Activated naive CD8-positive, alpha-beta T cell treated with anti-CD3 and anti-CD28 coated beads, Interleukin-2, amount 10 ng/mL, durations not matched to agents 7 days and 5 days (primary cell): ENCODE data around the gene MOB3A. TPM values are rescaled to one million over a fixed set of nuclear protein-coding genes. Genes with fewer than 3 reads are reported as not detected.
A peak's percentile ranks its signal among the peaks of the same experiment; 100 is the strongest.
"Not testable (repeated sequence)": the region's sequence is repeated elsewhere in the genome, so short reads cannot be mapped to it uniquely, and the experiment has no call there.

Experiments
- ATAC-seq: fragments of 150-1000 bp; cut with Tn5 transposase; one replicate; pipeline ENCODE4 v1.10.0; 2021; ENCODE audit warnings: low read depth, moderate library complexity
- POLR2A ChIA-PET: fragments of 350-600 bp; sonication (Branson Sonifier 250); formaldehyde crosslinking; loops from one replicate; lab custom pipeline; 2021; ENCODE audit warnings: antibody characterized with exemption; lab: Charles Lee
- DNase-seq: peaks from one replicate; pipeline ENCODE4 v3.0.0; 2021
- H3K27ac Mint-ChIP-seq: one replicate; pipeline ENCODE4 v1.8.0; 2022; ENCODE audit warnings: mild to moderate bottlenecking, mixed read lengths
- H3K27me3 Mint-ChIP-seq: one replicate; pipeline ENCODE4 v1.8.0; 2022; ENCODE audit warnings: mild to moderate bottlenecking, moderate library complexity, mixed read lengths
- H3K36me3 Mint-ChIP-seq: one replicate; pipeline ENCODE4 v1.8.0; 2021; ENCODE audit warnings: mild to moderate bottlenecking, mixed read lengths
- H3K4me1 Mint-ChIP-seq: one replicate; pipeline ENCODE4 v1.8.0; 2021; ENCODE audit warnings: mixed read lengths
- H3K4me3 Mint-ChIP-seq: one replicate; pipeline ENCODE4 v1.8.0; 2022; ENCODE audit warnings: mild to moderate bottlenecking, moderate library complexity, mixed read lengths
- H3K9me3 Mint-ChIP-seq: one replicate; pipeline ENCODE4 v1.8.0; 2021; ENCODE audit warnings: mixed read lengths
- total RNA-seq, 2 experiments: library from RNA; stranded (reverse); gene quantifications; one replicate each; pipeline ENCODE4 v1.2.3, GENCODE V29; 2021

MOB3A gene
- total RNA-seq, 2 experiments from 2014 or later = 190 to 200 TPM

GRCh38 chr19:2091926-2092525 lies 4.1 kb downstream of the MOB3A start:
- peaks cover 33% of the 10 kb centered on the region for H3K36me3 Mint-ChIP-seq
- H3K4me1 Mint-ChIP-seq = peaks cover 46% of the 10 kb centered on the region
- not testable (repeated sequence) for H3K9me3 Mint-ChIP-seq, H3K27me3 Mint-ChIP-seq, H3K27ac Mint-ChIP-seq, DNase-seq, ATAC-seq
- POLR2A ChIA-PET = interaction anchor here (0.6 to 5.3 kb wide), 5 partner anchors 8 to 60 kb away, joined by 3 to 180 read pairs (median 4); no protein-coding TSS in a partner anchor
- peak overlapping the region; percentile 19 for H3K4me3 Mint-ChIP-seq

DNA sequence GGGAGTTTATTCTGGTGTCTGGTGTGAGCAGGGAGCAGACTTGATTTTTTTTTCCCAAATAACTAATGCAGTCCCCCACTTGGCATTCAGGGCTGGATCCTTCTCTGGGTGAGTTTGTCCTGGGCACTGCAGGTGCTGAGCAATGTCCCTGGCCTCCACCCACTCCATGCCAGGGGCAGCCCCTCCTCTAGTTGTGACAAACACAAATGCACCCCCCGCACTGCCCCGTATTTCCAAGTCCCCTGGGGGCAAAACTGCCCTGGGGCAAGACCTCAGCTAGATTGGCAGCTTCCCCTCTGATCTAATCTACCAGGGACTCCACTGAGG lies 6.4 kb downstream of the MOB3A start:
- H3K4me1 Mint-ChIP-seq = peaks cover 60% of the 10 kb centered on the region
- peak overlapping the region; percentile 90 for H3K27ac Mint-ChIP-seq
- ATAC-seq (no peak), DNase-seq (no peak)
- POLR2A ChIA-PET = interaction anchor here (0.7 to 1.5 kb wide), 3 partner anchors 20 to 62 kb away, joined by 3 to 8 read pairs (median 7); partner anchors contain the start of gene AP3D1
- H3K36me3 Mint-ChIP-seq = peaks cover 32% of the 10 kb centered on the region
- no peaks in the 10 kb centered on the region for H3K27me3 Mint-ChIP-seq
- H3K4me3 Mint-ChIP-seq = peak overlapping the region; percentile 70
- no peaks in the 10 kb centered on the region for H3K9me3 Mint-ChIP-seq

DNA sequence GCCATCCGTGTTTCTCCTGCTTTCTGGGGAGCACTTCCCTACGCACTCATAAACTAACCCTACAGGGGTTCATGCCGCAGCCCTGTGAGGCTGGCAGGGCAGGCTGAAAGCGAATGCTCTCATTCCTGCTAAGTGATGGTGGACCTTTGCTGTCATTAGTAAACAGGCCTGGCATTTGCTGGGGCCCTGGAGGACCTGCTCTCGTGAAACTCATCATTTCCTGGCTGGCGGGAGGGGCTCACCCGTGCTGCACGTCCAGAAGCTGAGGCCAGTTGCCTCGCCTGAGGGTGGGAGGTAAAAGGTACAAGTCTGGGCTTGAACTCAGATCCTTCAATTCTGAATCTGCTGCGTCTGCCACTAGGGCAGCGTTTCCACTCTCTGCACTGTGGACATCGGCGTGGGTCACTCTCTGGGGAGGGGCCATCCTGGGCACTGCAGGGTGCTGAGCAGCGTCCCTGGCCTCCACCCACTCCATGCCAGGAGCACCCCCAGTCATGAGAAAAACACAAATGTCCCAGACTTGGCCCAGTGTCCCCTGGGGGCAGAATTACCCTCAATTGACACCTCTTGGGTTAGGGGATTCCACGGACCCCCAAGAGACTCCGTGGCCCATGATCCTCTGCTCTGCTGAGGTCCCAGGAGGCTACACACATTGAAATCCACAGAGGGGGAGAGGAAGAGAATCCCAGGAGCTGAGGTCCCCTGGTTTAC lies 7.0 kb downstream of the MOB3A start:
- DNase-seq (no peak), ATAC-seq (no peak)
- H3K27ac Mint-ChIP-seq = peak overlapping the region; percentile 90
- H3K4me1 Mint-ChIP-seq = peaks cover 56% of the 10 kb centered on the region
- no peaks in the 10 kb centered on the region for H3K27me3 Mint-ChIP-seq
- H3K9me3 Mint-ChIP-seq = no peaks in the 10 kb centered on the region
- POLR2A ChIA-PET = interaction anchor here (0.7 to 1.1 kb wide), 3 partner anchors 19 to 39 kb away, joined by 3 to 8 read pairs (median 3); partner anchors contain the start of gene MKNK2
- H3K4me3 Mint-ChIP-seq = peak overlapping the region; percentile 70
- peaks cover 31% of the 10 kb centered on the region for H3K36me3 Mint-ChIP-seq

- ATAC-seq = peak; percentile 9
- POLR2A ChIA-PET = interaction anchor here (0.5 to 8.8 kb wide), 9 partner anchors 6 to 213 kb away, joined by 3 to 180 read pairs (median 3); partner anchors contain the start of genes MKNK2 and MOB3A
- Mint-ChIP-seq H3K4me3 (peak overlapping the region; percentile 77), H3K4me1 (peaks cover 58% of the 10 kb centered on the region), H3K27me3 (no peaks in the 10 kb centered on the region), H3K27ac (peak overlapping the region; percentile 90), H3K36me3 (peaks cover 34% of the 10 kb centered on the region), H3K9me3 (no peaks in the 10 kb centered on the region)
- peak; percentile 65 for DNase-seq
Measured at GRCh38 chr19:2087621-2088100, 8.5 kb downstream of the MOB3A start.

GRCh38 chr19:2086695-2087620 lies 9.2 kb downstream of the MOB3A start:
- H3K4me1 Mint-ChIP-seq = peaks cover 59% of the 10 kb centered on the region
- not testable (repeated sequence) for ATAC-seq

DNA sequence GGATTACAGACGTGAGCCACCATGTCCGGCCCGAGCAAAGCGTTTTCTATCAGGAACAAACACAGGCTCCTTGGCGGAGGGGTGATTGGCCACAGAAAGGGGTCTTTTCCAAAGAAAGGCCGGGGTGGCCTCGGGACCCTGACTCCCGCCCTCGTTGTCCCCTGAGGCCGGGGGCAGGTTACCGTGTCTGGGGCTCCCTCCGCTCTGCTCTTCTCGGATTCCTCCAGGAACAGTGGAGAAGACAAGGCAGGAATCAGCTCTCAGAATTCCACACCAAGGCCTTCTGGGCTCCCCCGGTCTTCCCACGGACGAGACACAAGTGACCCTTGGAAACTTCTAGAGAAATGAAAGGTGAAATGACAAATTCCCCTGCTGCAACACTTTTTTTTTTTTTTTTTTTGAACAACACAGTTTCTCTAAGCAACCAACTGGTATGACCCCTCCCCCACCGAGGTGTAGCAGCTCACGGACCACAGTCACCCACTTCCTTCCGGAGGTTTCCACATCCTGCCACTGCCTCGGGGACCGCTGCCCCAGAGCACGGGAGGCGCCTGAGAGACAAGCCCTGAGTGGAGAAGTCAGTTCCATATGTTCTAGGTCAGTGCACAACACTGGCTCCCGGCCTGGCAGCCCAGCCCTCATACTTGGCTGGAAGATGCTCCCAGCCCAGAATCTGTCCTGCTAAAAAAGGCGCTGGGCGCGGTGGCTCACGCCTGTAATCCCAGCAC lies 11.0 kb downstream of the MOB3A start:
- peaks cover 43% of the 10 kb centered on the region for H3K36me3 Mint-ChIP-seq
- POLR2A ChIA-PET = interaction anchor here (0.7 to 8.8 kb wide), 17 partner anchors 9 to 1101 kb away, joined by 3 to 180 read pairs (median 4); partner anchors contain the start of genes MKNK2, MOB3A and WDR18
- ATAC-seq = peak; percentile 56
- H3K4me1 Mint-ChIP-seq = peaks cover 60% of the 10 kb centered on the region
- H3K4me3 Mint-ChIP-seq = peak overlapping the region; percentile 97
- H3K27ac Mint-ChIP-seq = peak overlapping the region; percentile 99
- H3K9me3 Mint-ChIP-seq = no peaks in the 10 kb centered on the region
- H3K27me3 Mint-ChIP-seq = no peaks in the 10 kb centered on the region
- peak; percentile 93 for DNase-seq

More at GRCh38 chr19:2086695-2087620, 9.2 kb downstream of the MOB3A start:
- POLR2A ChIA-PET = interaction anchor here (1.2 to 8.8 kb wide), 5 partner anchors 7 to 38 kb away, joined by 3 to 180 read pairs (median 8); partner anchors contain the start of genes MKNK2 and MOB3A
- DNase-seq, H3K9me3 Mint-ChIP-seq, H3K27me3 Mint-ChIP-seq: not testable (repeated sequence)
- peak overlapping the region; percentile 90 for H3K27ac Mint-ChIP-seq
- peak overlapping the region; percentile 77 for H3K4me3 Mint-ChIP-seq
- peaks cover 35% of the 10 kb centered on the region for H3K36me3 Mint-ChIP-seq

- peaks cover 53% of the 10 kb centered on the region for H3K4me1 Mint-ChIP-seq
- H3K36me3 Mint-ChIP-seq = peaks cover 46% of the 10 kb centered on the region
- peak overlapping the region; percentile 97 for H3K4me3 Mint-ChIP-seq
- POLR2A ChIA-PET = interaction anchor here (0.7 to 8.8 kb wide), 14 partner anchors 9 to 198 kb away, joined by 3 to 180 read pairs (median 6); partner anchors contain the start of genes ABHD17A, IZUMO4, MKNK2 and MOB3A
- H3K27ac Mint-ChIP-seq = peak overlapping the region; percentile 99
- no peaks in the 10 kb centered on the region for H3K9me3 Mint-ChIP-seq
- H3K27me3 Mint-ChIP-seq = no peaks in the 10 kb centered on the region
- peak; percentile 49 for ATAC-seq
- DNase-seq = peak; percentile 72
Measured at GRCh38 chr19:2083174-2083854, 12.8 kb downstream of the MOB3A start.

DNA sequence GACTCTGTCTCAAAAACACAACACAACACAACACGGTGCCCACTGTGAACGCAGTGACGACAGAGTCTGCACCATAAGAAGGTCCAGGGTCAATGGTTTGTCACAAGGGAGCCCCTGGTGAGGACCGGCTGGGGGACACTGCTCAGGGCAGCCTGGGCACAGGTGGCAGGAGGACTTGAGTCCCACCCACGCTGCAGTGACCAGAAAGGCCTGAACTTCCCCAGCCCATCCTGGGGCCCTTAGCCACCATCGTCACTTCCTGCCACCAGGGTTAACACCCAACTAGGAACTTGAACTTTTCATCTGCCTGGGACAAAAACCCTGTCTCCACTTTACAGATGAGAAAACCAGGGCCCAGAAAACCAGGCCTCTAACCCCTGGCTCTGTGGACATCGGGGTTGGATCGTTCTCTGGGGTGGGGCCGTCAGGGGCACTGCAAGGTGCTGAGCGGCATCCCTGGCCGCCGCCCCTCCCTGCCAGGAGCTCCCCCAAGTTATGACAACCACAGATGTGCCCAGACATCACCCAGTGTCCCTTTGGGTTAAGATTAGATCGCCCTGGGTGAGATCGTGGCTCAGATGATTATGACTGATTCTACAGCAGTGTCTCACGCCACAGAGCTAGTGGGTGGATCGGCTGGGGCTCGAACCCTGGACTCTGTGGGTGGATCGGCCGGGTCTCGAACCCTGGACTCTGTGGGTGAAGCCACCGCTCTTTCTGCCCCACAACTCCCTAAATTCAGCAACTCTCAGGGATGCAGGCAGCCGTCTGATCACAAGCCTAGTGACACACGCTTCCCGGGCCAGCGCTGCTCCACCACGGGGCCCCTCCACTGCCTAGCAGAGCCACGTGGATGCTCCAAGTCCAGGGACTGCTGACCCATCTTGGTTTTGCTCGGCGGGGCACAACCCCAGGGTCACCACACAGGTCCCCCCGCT lies 14.0 kb downstream of the MOB3A start:
- Mint-ChIP-seq H3K27ac (peak overlapping the region; percentile 99), H3K4me3 (peak overlapping the region; percentile 97), H3K27me3 (no peaks in the 10 kb centered on the region), H3K36me3 (peaks cover 46% of the 10 kb centered on the region), H3K4me1 (peaks cover 42% of the 10 kb centered on the region), H3K9me3 (no peaks in the 10 kb centered on the region)
- ATAC-seq (peak; percentile 37), DNase-seq (peak; percentile 66)
- POLR2A ChIA-PET = interaction anchor here (0.5 to 8.8 kb wide), 16 partner anchors 8 to 518 kb away, joined by 3 to 180 read pairs (median 4); partner anchors contain the start of genes ABHD17A, IZUMO4, MKNK2 and MOB3A

- Mint-ChIP-seq H3K27ac (peak overlapping the region; percentile 99), H3K9me3 (no peaks in the 10 kb centered on the region), H3K4me3 (peak overlapping the region; percentile 97), H3K4me1 (peaks cover 31% of the 10 kb centered on the region), H3K27me3 (no peaks in the 10 kb centered on the region), H3K36me3 (peaks cover 44% of the 10 kb centered on the region)
- POLR2A ChIA-PET = interaction anchor here (0.6 to 8.8 kb wide), 3 partner anchors 13 to 178 kb away, joined by 3 to 180 read pairs (median 3); partner anchors contain the start of gene MOB3A
- no peak for ATAC-seq
- no peak for DNase-seq
Measured at GRCh38 chr19:2080336-2080988, 15.7 kb downstream of the MOB3A start.

GRCh38 chr19:2079865-2080301 lies 16.2 kb downstream of the MOB3A start:
- H3K4me3 Mint-ChIP-seq = peak overlapping the region; percentile 97

More at GRCh38 chr19:2079865-2080301, 16.2 kb downstream of the MOB3A start:
- POLR2A ChIA-PET = interaction anchor here (8.8 kb wide), 1 partner anchor 14 kb away, joined by 180 read pairs; the partner anchor contains the start of gene MOB3A
- Mint-ChIP-seq H3K4me1 (peaks cover 27% of the 10 kb centered on the region), H3K9me3 (no peaks in the 10 kb centered on the region), H3K27me3 (no peaks in the 10 kb centered on the region), H3K36me3 (peaks cover 40% of the 10 kb centered on the region), H3K27ac (peak overlapping the region; percentile 99)
- no peak for ATAC-seq
- no peak for DNase-seq
